ENCODE results near the gene TMEM184A. TPM values are rescaled to one million over a fixed set of nuclear protein-coding genes. Genes with fewer than 3 reads are reported as not detected.

TMEM184A gene
- total and polyA plus RNA-seq, 2 donors (not counting 1 experiment from before 2014, with no cell fraction given), result not detected

- ChIA-PET CTCF (no interaction called here), POLR2A (no interaction called here)
- no peak overlapping the region for H3K27ac ChIP-seq (ENCODE audit: low read length in 2 of 2)
- peaks cover 0 to 14% (median 0%) of the 10 kb centered on the region in 3 donors for H3K9me3 ChIP-seq (ENCODE audit: control extremely low read depth in 1 of 3, control insufficient read depth in 2 of 3, insufficient read depth in 1 of 3, low read length in 2 of 3)
- DNase-seq (no peak), ATAC-seq (ENCODE audit: low read depth) (no peak)
- no peak overlapping the region for H3K4me3 ChIP-seq (ENCODE audit: control extremely low read depth in 1 of 5, extremely low read depth in 1 of 5, insufficient read depth in 1 of 5, low read depth in 2 of 5, low read length in 4 of 5)
- peaks cover 14 to 16% of the 10 kb centered on the region in 2 donors for H3K4me1 ChIP-seq (ENCODE audit: control insufficient read depth in 2 of 2, insufficient read depth in 2 of 2, low read length in 2 of 2)
- intact Hi-C loops (cut with micrococcal nuclease), result no loop called here
- no peak overlapping the region for H2AFZ ChIP-seq (ENCODE audit: insufficient read depth, low read depth, low read length, poor library complexity, severe bottlenecking)
- peaks cover 0 to 18% (median 5%) of the 10 kb centered on the region in 4 experiments for H3K27me3 ChIP-seq (replicated peaks in 1 of 4; ENCODE audit: control extremely low read depth in 1 of 4, control insufficient read depth in 3 of 4, insufficient read depth in 4 of 4, low read length in 3 of 4)
- Mint-ChIP-seq H3K27ac (no peak overlapping the region), H3K4me3 (no peak overlapping the region), H3K27me3 (peaks cover 13% of the 10 kb centered on the region), H3K4me1 (peaks cover 20% of the 10 kb centered on the region), H3K9me3 (ENCODE audit: insufficient read depth) (no peaks in the 10 kb centered on the region)
- no peak overlapping the region for H3K4me2 ChIP-seq (replicated peaks; ENCODE audit: low read depth, low read length, poor library complexity, severe bottlenecking)
- H4K20me1 ChIP-seq (ENCODE audit: control insufficient read depth, insufficient read depth, low read length, poor library complexity, severe bottlenecking), result no peaks in the 10 kb centered on the region
- no peak for TF ChIP-seq EZH2 (IDR thresholded peaks at IDR 0.05; ENCODE audit: borderline replicate concordance, insufficient read depth, low read depth, low read length, poor library complexity, severe bottlenecking)
- TF ChIP-seq, protein P1, sequence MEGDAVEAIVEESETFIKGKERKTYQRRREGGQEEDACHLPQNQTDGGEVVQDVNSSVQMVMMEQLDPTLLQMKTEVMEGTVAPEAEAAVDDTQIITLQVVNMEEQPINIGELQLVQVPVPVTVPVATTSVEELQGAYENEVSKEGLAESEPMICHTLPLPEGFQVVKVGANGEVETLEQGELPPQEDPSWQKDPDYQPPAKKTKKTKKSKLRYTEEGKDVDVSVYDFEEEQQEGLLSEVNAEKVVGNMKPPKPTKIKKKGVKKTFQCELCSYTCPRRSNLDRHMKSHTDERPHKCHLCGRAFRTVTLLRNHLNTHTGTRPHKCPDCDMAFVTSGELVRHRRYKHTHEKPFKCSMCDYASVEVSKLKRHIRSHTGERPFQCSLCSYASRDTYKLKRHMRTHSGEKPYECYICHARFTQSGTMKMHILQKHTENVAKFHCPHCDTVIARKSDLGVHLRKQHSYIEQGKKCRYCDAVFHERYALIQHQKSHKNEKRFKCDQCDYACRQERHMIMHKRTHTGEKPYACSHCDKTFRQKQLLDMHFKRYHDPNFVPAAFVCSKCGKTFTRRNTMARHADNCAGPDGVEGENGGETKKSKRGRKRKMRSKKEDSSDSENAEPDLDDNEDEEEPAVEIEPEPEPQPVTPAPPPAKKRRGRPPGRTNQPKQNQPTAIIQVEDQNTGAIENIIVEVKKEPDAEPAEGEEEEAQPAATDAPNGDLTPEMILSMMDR (IDR thresholded peaks at IDR 0.05), result no peak
- no peaks in the 10 kb centered on the region for H3K79me2 ChIP-seq (ENCODE audit: control insufficient read depth, insufficient read depth, low read length)
- no peak overlapping the region for H3K9ac ChIP-seq (ENCODE audit: low read length)
- no peaks in the 10 kb centered on the region for H3K36me3 ChIP-seq (replicated peaks in 1 of 2; ENCODE audit: control extremely low read depth in 1 of 2, control insufficient read depth in 1 of 2, extremely low read depth in 1 of 2, insufficient read depth in 2 of 2, low read length in 1 of 2)
- WGBS (ENCODE audit: insufficient coverage), result 90% methylated on average over 29 of the region's 39 CpGs
Observed at GRCh38 chr7:1596181-1597043, 40.4 kb upstream of the TMEM184A start.

GRCh38 chr7:1595636-1596035 lies 39.6 kb upstream of the TMEM184A start:
- Histone ChIP-seq H3K79me2 (ENCODE audit: control insufficient read depth, insufficient read depth, low read length) (no peaks in the 10 kb centered on the region), H3K4me1 (ENCODE audit: control insufficient read depth in 2 of 2, insufficient read depth in 2 of 2, low read length in 2 of 2) (peaks cover 22 to 23% of the 10 kb centered on the region in 2 donors), H3K9me3 (ENCODE audit: control extremely low read depth in 1 of 3, control insufficient read depth in 2 of 3, insufficient read depth in 1 of 3, low read length in 2 of 3) (peaks cover 0 to 19% (median 0%) of the 10 kb centered on the region in 3 donors), H3K27ac (ENCODE audit: low read length in 2 of 2) (no peak overlapping the region), H3K4me2 (replicated peaks; ENCODE audit: low read depth, low read length, poor library complexity, severe bottlenecking) (no peak overlapping the region), H3K4me3 (ENCODE audit: control extremely low read depth in 1 of 5, extremely low read depth in 1 of 5, insufficient read depth in 1 of 5, low read depth in 2 of 5, low read length in 4 of 5) (no peak overlapping the region), H3K9ac (ENCODE audit: low read length) (no peak overlapping the region), H2AFZ (ENCODE audit: insufficient read depth, low read depth, low read length, poor library complexity, severe bottlenecking) (no peak overlapping the region), H3K36me3 (replicated peaks in 1 of 2; ENCODE audit: control extremely low read depth in 1 of 2, control insufficient read depth in 1 of 2, extremely low read depth in 1 of 2, insufficient read depth in 2 of 2, low read length in 1 of 2) (no peaks in the 10 kb centered on the region), H4K20me1 (ENCODE audit: control insufficient read depth, insufficient read depth, low read length, poor library complexity, severe bottlenecking) (no peaks in the 10 kb centered on the region), H3K27me3 (replicated peaks in 1 of 4; ENCODE audit: control extremely low read depth in 1 of 4, control insufficient read depth in 3 of 4, insufficient read depth in 4 of 4, low read length in 3 of 4) (peaks cover 0 to 26% (median 10%) of the 10 kb centered on the region in 4 experiments)
- peaks cover 21% of the 10 kb centered on the region for H3K27me3 Mint-ChIP-seq
- POLR2A ChIA-PET, result no interaction called here
- no peak for DNase-seq
- WGBS (ENCODE audit: insufficient coverage), result 73% methylated on average over 5 of the region's 12 CpGs
- H3K9me3 Mint-ChIP-seq (ENCODE audit: insufficient read depth), result no peaks in the 10 kb centered on the region
- TF ChIP-seq EZH2 (IDR thresholded peaks at IDR 0.05; ENCODE audit: borderline replicate concordance, insufficient read depth, low read depth, low read length, poor library complexity, severe bottlenecking), result no peak
- TF ChIP-seq, protein P1 (IDR thresholded peaks at IDR 0.05), result no peak
- peaks cover 27% of the 10 kb centered on the region for H3K4me1 Mint-ChIP-seq
- H3K27ac Mint-ChIP-seq, result no peak overlapping the region
- ATAC-seq (ENCODE audit: low read depth), result no peak
- intact Hi-C loops (cut with micrococcal nuclease), result no loop called here
- CTCF ChIA-PET, result no interaction called here
- H3K4me3 Mint-ChIP-seq, result no peak overlapping the region

Data from B cell (primary cell).